Measurements from ENCODE around the gene GSX2.
"Not testable (repeated sequence)": the region's sequence is repeated elsewhere in the genome, so short reads cannot be mapped to it uniquely, and the experiment has no call there.

The GSX2 gene

GRCh38 chr4:54099748-54100574, at the start of gene GSX2:
Gene GSX2, plus strand, starts transcription at chr4:54100163. Its CDS starts 182 bp downstream, at chr4:54100345.
- in situ Hi-C loops (cut with HindIII; ENCODE audit: low sequenced_read_pairs) = no loop called here
- H3K4me3 ChIP-seq (ENCODE audit: low read depth, low read length) = peak within 1 kb of the TSS; percentile 36
- no peak for TF ChIP-seq CTCF (IDR thresholded peaks at IDR 0.05; ENCODE audit: low read depth, low read length, missing control alignments)
- DNase-seq (ENCODE audit: low read depth) = peak; percentile 28

GRCh38 chr4:54050214-54050904, 49.6 kb upstream of the GSX2 start:
- DNase-seq (ENCODE audit: low read depth) = no peak
- H3K4me3 ChIP-seq (ENCODE audit: low read depth, low read length) = no peak overlapping the region
- TF ChIP-seq CTCF (IDR thresholded peaks at IDR 0.05; ENCODE audit: low read depth, low read length, missing control alignments) = no peak
- in situ Hi-C loops (cut with HindIII; ENCODE audit: low sequenced_read_pairs) = no loop called here

- in situ Hi-C loops (cut with HindIII; ENCODE audit: low sequenced_read_pairs); H3K4me3 ChIP-seq (ENCODE audit: low read depth, low read length); DNase-seq (ENCODE audit: low read depth): not testable (repeated sequence)
These were observed 46.6 kb upstream of the GSX2 start for GRCh38 chr4:54053322-54053721.

- in situ Hi-C loops (cut with HindIII; ENCODE audit: low sequenced_read_pairs) = no loop called here
- H3K4me3 ChIP-seq (ENCODE audit: low read depth, low read length) = no peak overlapping the region
- TF ChIP-seq CTCF (IDR thresholded peaks at IDR 0.05; ENCODE audit: low read depth, low read length, missing control alignments) = no peak
- DNase-seq (ENCODE audit: low read depth) = no peak
These were observed 45.5 kb upstream of the GSX2 start for GRCh38 chr4:54054501-54054900.

- in situ Hi-C loops (cut with HindIII; ENCODE audit: low sequenced_read_pairs) = no loop called here
- no peak overlapping the region for H3K4me3 ChIP-seq (ENCODE audit: low read depth, low read length)
- no peak for TF ChIP-seq CTCF (IDR thresholded peaks at IDR 0.05; ENCODE audit: low read depth, low read length, missing control alignments)
- DNase-seq (ENCODE audit: low read depth) = no peak
These were observed 44.5 kb upstream of the GSX2 start for GRCh38 chr4:54055494-54055893.

- TF ChIP-seq CTCF (IDR thresholded peaks at IDR 0.05; ENCODE audit: low read depth, low read length, missing control alignments) = no peak
- in situ Hi-C loops (cut with HindIII; ENCODE audit: low sequenced_read_pairs) = no loop called here
- H3K4me3 ChIP-seq (ENCODE audit: low read depth, low read length) = no peak overlapping the region
- DNase-seq (ENCODE audit: low read depth) = no peak
These were observed 43.6 kb upstream of the GSX2 start for GRCh38 chr4:54056360-54056759.

GRCh38 chr4:54058171-54058570, 41.8 kb upstream of the GSX2 start:
- no peak for DNase-seq (ENCODE audit: low read depth)
- TF ChIP-seq CTCF (IDR thresholded peaks at IDR 0.05; ENCODE audit: low read depth, low read length, missing control alignments) = no peak
- in situ Hi-C loops (cut with HindIII; ENCODE audit: low sequenced_read_pairs) = no loop called here
- H3K4me3 ChIP-seq (ENCODE audit: low read depth, low read length) = no peak overlapping the region
